Dendritic cell treated with granulocyte-macrophage colony-stimulating factor and Interleukin-4, amounts not matched to agents 40 ng/mL and 50 ng/mL, for 4 days (primary cell): ENCODE data around the gene AGO1.

Experiments
- H3K27ac Mint-ChIP-seq: one replicate; pipeline ENCODE4 v1.8.0; 2022; ENCODE audit warnings: mild to moderate bottlenecking, mixed read lengths
- H3K27me3 Mint-ChIP-seq: one replicate; pipeline ENCODE4 v1.8.0; 2022; ENCODE audit warnings: mild to moderate bottlenecking, mixed read lengths
- H3K36me3 Mint-ChIP-seq: one replicate; pipeline ENCODE4 v1.8.0; 2022; ENCODE audit warnings: low read depth, mixed read lengths
- H3K4me1 Mint-ChIP-seq: one replicate; pipeline ENCODE4 v1.8.0; 2022; ENCODE audit warnings: low read depth, mixed read lengths
- H3K4me3 Mint-ChIP-seq: one replicate; pipeline ENCODE4 v1.8.0; 2022; ENCODE audit warnings: mild to moderate bottlenecking, moderate library complexity, mixed read lengths
- H3K9me3 Mint-ChIP-seq: one replicate; pipeline ENCODE4 v1.8.0; 2022; ENCODE audit warnings: mixed read lengths
- intact Hi-C: fragments of 100-400 bp; cut with micrococcal nuclease; formaldehyde crosslinking; loops from one replicate; pipeline ENCODE4 v1.15.0; 2022

The AGO1 gene

DNA sequence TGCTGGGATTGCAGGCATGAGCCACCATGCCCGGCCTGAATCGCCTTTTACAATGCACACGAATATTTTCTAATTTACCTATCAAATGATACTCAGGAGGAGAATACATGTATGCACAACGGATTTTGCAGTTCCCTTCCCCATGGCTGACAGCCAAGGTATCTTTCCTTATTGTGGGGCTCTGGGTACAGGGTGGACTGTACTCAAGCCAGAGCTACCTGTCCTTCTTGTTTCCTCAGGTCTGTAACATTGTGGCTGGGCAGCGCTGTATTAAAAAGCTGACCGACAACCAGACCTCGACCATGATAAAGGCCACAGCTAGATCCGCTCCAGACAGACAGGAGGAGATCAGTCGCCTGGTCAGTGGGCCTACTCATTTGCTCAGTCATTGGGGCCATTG is 18.2 kb downstream of the AGO1 start:
- H3K27ac Mint-ChIP-seq: peak overlapping the region; percentile 3
- no peak overlapping the region for H3K4me3 Mint-ChIP-seq
- intact Hi-C loops: no loop called here
- no peaks in the 10 kb centered on the region for H3K9me3 Mint-ChIP-seq
- H3K36me3 Mint-ChIP-seq: peaks cover 79% of the 10 kb centered on the region
- peaks cover 21% of the 10 kb centered on the region for H3K4me1 Mint-ChIP-seq
- no peaks in the 10 kb centered on the region for H3K27me3 Mint-ChIP-seq

DNA sequence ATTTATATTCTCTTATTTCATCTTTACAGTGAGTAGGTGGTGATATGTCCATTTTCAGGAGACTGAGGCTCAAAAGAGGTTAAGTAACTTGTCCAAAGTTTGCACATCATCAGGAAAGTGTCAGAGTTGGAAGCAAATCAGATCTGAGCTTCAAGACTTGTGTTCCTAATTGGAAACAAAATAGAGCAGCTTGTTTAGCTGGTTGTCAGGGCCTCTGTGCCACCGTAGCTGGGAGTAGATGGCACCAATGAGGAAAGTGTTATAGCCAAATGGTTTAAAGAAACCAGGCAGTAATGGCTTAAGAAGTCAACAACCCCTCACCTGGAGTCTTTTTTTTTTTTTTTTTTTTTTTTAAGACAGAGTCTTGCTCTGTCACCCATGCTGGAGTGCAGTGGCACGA is 19.7 kb downstream of the AGO1 start:
- Mint-ChIP-seq H3K36me3 (peaks cover 79% of the 10 kb centered on the region), H3K27ac (no peak overlapping the region), H3K27me3 (no peaks in the 10 kb centered on the region), H3K4me1 (peaks cover 16% of the 10 kb centered on the region), H3K9me3 (no peaks in the 10 kb centered on the region), H3K4me3 (no peak overlapping the region)
- intact Hi-C loops: no loop called here

DNA sequence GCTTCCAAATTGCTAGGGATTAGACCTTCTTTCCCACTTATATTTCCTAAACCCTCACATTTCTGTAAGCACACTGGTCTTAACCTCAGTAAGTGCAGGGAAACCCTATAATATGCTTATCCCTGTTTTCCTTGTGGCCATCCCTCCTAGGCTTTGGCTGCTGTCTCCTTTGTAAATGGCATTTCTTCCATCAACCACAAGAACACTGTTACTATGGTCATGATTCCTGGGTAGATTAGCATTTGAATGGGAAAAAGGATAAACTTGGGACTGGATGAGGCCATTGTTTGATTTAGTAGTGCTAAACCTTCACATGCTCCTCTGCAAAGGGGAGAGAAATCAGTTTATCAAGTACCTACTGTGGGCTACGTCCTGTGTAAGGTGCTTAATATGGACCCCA is 31.7 kb downstream of the AGO1 start:
- Mint-ChIP-seq H3K27me3 (no peaks in the 10 kb centered on the region), H3K36me3 (peaks cover 91% of the 10 kb centered on the region), H3K4me1 (peaks cover 6% of the 10 kb centered on the region), H3K27ac (no peak overlapping the region), H3K4me3 (no peak overlapping the region), H3K9me3 (no peaks in the 10 kb centered on the region)
- intact Hi-C loops: no loop called here

DNA sequence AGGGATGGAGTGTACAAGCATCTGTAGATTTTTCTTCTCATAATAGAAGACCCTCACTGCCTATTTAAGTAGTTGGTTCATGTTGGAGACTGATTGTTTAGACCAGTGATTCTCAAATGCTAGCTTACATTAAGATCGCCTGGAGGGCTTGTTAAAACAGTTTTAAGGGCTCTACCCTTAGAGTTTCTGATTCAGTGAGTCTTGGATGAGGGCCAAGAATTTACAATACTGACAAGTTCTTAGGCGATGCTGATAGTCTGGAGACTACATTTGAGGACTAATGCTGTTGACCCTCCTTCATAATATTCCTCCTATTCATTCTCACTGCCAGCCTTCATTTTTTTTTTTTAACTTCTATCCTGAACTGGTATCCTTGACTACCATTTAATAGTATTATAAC is 32.7 kb downstream of the AGO1 start:
- peaks cover 6% of the 10 kb centered on the region for H3K4me1 Mint-ChIP-seq
- no peaks in the 10 kb centered on the region for H3K9me3 Mint-ChIP-seq
- no peak overlapping the region for H3K27ac Mint-ChIP-seq
- H3K27me3 Mint-ChIP-seq: no peaks in the 10 kb centered on the region
- H3K4me3 Mint-ChIP-seq: no peak overlapping the region
- intact Hi-C loops: no loop called here
- peaks cover 97% of the 10 kb centered on the region for H3K36me3 Mint-ChIP-seq

DNA sequence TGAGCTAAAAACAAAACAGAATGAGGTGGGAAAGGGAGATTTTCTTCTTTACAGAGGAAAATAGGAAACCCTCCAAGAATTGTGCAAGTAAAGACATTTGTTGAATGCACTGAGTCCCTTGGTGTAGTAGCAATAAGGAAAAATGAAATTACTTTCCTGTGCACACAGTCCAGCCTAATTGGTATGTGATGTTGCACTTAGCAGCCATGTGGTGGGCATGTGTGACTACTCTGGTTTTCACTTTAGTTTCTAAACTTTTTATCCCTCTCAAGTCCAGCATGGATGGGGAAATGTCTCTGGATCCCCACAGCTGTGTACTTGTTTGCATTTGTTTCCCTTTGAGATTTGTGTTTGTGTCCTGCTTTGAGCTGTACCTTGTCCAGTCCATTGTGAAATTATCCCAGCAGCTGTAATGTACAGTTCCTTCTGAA is 40.8 kb downstream of the AGO1 start:
- Mint-ChIP-seq H3K36me3 (peaks cover 43% of the 10 kb centered on the region), H3K27ac (no peak overlapping the region), H3K9me3 (no peaks in the 10 kb centered on the region), H3K27me3 (no peaks in the 10 kb centered on the region), H3K4me1 (peaks cover 13% of the 10 kb centered on the region), H3K4me3 (no peak overlapping the region)
- intact Hi-C loops: no loop called here

DNA sequence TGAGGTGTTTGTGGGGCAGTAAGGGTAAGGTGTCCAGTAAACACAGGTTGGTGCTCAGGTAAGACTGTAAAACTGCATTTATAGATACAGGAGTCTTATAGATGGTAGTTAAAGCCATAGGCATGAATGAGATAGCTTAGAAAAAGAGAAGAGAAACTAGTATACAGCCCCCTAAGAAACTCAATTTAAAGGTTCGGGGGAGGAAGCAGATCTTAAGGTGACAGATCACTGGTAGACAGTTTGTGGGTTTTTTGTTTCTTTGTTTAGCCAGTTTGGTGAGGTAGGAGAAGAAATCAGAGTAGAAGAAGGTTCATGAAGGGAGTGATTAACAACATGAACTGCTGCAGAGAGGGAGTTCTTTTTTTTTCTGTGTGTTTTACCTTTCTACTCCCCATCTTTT is 41.8 kb downstream of the AGO1 start:
- Mint-ChIP-seq H3K4me3 (no peak overlapping the region), H3K27me3 (no peaks in the 10 kb centered on the region), H3K36me3 (peaks cover 33% of the 10 kb centered on the region), H3K4me1 (peaks cover 20% of the 10 kb centered on the region), H3K9me3 (no peaks in the 10 kb centered on the region), H3K27ac (no peak overlapping the region)
- intact Hi-C loops: no loop called here

DNA sequence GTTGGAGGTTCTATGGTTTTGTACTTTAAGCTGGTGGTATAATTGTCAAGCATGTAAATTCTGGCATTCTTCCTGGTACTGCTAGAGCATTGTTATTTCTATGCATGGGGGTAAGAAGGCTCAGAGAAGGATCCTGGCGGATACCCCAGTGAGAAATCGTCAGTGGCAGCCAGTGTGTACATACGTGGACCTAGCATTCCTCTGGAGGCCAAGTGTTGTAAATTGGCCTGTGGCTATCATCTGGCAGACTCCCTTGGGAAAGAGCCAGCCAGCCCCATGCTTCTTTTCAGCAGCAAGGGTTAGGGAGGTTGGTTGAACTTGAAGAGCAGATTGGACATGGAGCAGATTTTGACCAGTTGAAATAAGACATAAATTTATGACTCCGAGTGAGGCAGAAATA is 42.7 kb downstream of the AGO1 start:
- intact Hi-C loops: no loop called here
- peaks cover 20% of the 10 kb centered on the region for H3K4me1 Mint-ChIP-seq
- no peaks in the 10 kb centered on the region for H3K9me3 Mint-ChIP-seq
- peaks cover 24% of the 10 kb centered on the region for H3K36me3 Mint-ChIP-seq
- H3K27me3 Mint-ChIP-seq: no peaks in the 10 kb centered on the region
- no peak overlapping the region for H3K27ac Mint-ChIP-seq
- no peak overlapping the region for H3K4me3 Mint-ChIP-seq

DNA sequence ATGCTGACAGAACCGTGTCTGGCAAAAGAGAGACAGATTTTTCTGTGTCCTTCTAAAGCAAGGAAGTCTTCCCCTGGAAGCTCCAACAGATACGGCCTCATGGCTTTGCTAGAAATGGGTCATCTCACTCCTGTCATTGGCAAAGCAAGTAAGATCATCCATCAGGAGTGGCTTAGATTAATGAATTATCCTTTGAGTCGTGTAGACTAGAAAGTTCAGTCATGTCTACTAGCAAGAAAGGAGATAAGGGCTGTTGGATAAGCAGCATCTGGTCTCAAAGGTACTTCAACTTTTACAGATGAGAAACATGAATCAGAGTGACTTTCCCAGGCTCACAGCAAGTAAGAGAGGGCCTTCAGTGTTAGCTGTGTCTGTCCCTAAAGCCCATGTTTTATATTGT is 44.5 kb downstream of the AGO1 start:
- Mint-ChIP-seq H3K4me3 (no peak overlapping the region), H3K27me3 (no peaks in the 10 kb centered on the region), H3K4me1 (peaks cover 24% of the 10 kb centered on the region), H3K9me3 (no peaks in the 10 kb centered on the region), H3K27ac (no peak overlapping the region), H3K36me3 (peaks cover 19% of the 10 kb centered on the region)
- intact Hi-C loops: no loop called here

DNA sequence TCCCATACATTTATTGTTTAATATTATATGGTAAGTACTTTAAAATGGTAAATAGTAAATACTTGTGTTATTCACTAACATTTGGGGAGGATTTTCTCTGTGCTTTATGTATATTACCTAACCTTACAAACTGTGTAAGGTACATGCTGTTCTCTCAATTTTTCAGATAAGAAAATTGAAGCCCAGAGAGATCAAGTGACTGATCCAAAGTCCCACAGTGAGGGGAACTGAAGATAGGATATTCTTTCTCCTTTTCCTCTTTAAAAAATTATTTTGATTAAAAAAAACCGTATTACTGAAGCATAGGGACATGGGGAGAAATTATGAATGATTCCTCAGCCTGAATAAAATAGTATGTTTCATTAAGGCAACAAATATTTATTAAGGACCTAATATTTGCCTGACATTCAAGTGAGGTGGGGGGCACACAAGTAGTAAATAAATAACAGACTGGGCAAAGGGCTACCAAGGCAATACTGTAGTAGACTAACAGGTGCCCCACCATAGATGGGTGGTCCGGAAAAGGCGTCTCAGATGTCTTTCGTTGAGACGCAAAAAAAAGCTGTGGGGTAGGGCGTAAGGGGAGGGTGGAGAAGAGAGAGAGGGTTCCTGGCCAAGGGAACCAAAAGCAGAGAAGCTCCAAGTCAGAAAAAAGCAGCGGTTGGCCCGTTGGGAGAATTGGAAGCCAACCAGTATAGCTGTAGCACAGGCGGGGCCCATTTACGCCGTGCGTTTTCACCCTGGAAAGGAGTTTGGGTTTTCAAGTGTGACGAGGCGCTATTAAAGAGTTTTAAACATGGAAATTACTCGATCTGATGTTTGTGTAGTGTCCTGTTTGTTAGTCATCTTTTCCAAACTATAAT is 47.0 kb downstream of the AGO1 start:
- Mint-ChIP-seq H3K36me3 (peaks cover 9% of the 10 kb centered on the region), H3K4me3 (peak overlapping the region; percentile 83), H3K9me3 (no peaks in the 10 kb centered on the region), H3K27ac (peak overlapping the region; percentile 96), H3K27me3 (no peaks in the 10 kb centered on the region), H3K4me1 (peaks cover 17% of the 10 kb centered on the region)
- intact Hi-C loops: loop anchor here (10.0 kb wide), 2 partner anchors 45 to 155 kb away; partner anchors contain the start of genes ADPRS, AGO1 and TEKT2

DNA sequence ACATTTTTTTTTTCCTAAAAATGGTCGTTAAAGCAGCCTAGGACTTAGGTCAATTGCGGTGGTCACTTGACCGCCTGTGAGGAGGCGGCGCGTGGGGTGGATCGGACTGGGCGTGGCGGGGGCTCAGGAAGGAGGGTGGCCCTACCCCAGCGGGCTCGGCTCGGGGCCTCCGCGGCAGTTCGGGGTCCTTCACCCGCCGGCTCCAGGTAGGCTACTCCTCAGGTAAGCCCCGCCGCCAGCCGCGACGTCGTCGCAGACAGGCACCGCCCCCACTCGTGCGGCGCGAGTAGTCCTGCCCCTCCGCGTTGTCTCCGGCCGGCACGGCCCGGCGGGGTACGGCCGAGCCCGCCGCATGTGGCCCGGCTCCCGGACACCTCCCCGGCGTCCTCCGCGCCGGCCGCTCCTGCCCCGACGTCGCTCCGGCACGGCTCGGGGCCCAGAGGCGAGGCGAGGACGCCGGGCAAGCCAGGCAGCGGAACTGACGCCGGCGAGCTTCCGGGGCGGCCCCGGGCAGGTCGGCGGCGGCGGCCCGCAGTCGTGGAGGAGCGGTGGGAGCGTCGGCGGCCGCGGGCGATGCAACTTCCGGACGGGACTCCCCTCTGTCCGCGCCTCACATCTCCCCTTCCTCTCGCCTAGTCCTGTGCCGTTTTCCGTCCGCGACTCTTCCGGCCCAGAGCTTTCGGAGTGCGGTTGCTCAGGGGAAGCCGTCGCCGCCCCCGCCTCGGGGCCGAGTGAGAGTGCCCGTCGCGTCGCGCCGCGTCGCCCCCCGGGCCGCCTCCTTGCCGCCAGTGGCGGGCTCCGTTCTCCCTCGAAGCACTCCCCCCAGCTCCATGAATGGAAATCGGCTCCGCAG is 47.8 kb downstream of the AGO1 start, which contains the start of gene AGO3:
Gene AGO3 (plus strand): TSS at position 513 of the 853 bp plus-strand sequence. CDS start 322 bp downstream, at position 835.
- Mint-ChIP-seq H3K27me3 (no peaks in the 10 kb centered on the region), H3K27ac (peak within 1 kb of the TSS; percentile 96), H3K36me3 (peaks cover 9% of the 10 kb centered on the region), H3K4me1 (peaks cover 16% of the 10 kb centered on the region), H3K4me3 (peak within 1 kb of the TSS; percentile 83), H3K9me3 (no peaks in the 10 kb centered on the region)
- intact Hi-C loops: loop anchor here (10.0 kb wide), 2 partner anchors 46 to 154 kb away; partner anchors contain the start of genes ADPRS, AGO1 and TEKT2

DNA sequence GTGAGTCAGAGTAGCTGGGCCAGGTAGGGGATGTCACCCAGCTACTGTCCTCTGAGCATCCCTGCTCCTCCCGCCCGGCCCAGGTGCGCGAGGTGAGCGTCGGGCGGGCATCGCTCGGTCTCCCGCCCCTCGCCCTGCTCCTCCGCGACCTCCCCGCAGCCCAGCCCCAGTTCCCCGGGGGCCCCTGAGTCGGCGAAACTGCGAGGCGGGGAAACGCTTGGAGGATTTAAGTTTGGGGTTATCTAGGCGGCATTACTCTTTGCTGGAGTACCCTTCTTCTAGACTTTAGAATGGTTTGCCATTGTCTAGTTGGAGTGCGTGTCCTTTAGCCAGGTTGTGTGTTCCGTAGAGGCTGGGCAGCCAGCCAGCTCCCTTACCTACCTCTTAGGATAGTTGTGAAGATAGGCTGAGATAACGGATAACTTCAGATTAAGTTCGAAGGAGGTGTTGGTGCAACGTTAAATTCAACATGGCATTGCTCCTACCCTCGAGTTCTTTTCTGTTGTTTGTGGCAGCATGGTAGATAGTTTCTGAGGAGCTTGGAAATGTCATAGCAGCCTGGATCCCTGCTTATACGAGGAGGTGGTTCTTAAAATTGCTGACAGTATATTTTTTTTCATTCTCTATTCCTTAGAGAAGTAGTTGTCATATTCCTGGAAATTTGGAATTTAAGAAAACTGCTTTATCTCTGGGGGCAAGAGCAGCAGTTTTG is 48.6 kb downstream of the AGO1 start:
- peak overlapping the region; percentile 83 for H3K4me3 Mint-ChIP-seq
- peaks cover 21% of the 10 kb centered on the region for H3K4me1 Mint-ChIP-seq
- peaks cover 9% of the 10 kb centered on the region for H3K36me3 Mint-ChIP-seq
- peak overlapping the region; percentile 96 for H3K27ac Mint-ChIP-seq
- H3K27me3 Mint-ChIP-seq: no peaks in the 10 kb centered on the region
- intact Hi-C loops: loop anchor here (10.0 kb wide), 2 partner anchors 47 to 153 kb away; partner anchors contain the start of genes ADPRS, AGO1 and TEKT2
- no peaks in the 10 kb centered on the region for H3K9me3 Mint-ChIP-seq

DNA sequence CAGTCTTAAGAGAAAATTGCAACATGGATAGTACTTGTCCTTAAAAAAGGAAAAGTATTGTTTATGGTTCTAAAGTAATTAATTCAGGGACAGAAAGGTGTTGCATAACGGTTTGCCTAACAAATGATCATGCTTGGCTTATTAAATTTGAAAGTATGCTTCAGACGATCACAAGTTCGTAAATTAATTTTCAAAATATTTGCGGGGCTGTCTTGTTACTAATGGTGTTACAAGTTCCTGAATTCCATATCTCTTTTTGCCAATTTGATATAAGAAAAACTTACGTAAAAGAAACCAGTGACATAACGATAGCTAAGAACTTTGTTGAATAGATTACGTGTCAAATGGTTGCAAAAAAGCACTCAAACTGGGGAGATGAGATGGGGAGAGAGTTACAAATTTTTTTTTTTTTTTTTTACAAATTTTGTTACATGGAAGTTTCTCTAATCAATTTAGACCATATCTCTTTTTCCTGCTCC is 49.2 kb downstream of the AGO1 start:
- H3K4me1 Mint-ChIP-seq: peaks cover 21% of the 10 kb centered on the region

DNA sequence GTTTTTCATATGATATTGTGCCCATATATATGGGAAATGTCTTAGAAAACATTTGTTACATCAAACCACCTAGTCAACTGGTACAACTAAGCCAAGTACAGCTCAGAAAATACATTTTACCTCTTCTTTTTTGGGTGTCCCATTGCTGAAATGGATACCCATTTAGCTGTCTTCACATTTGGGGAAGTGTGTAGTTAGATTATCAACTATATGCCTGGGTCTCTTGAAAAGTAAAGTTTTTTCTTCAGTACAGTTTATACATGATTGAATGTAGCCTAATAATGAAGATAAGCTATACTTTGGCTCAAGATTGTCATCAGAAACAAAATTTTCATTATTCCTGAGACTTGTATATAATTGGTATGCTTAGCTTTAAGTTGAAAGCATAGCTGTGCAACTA is 49.9 kb downstream of the AGO1 start:
- peak overlapping the region; percentile 22 for H3K27ac Mint-ChIP-seq
- peaks cover 9% of the 10 kb centered on the region for H3K36me3 Mint-ChIP-seq
- peaks cover 21% of the 10 kb centered on the region for H3K4me1 Mint-ChIP-seq
- intact Hi-C loops: loop anchor here (10.0 kb wide), 2 partner anchors 48 to 152 kb away; partner anchors contain the start of genes ADPRS, AGO1 and TEKT2
- no peak overlapping the region for H3K4me3 Mint-ChIP-seq
- no peaks in the 10 kb centered on the region for H3K27me3 Mint-ChIP-seq
- no peaks in the 10 kb centered on the region for H3K9me3 Mint-ChIP-seq

More for the DNA sequence above, 49.2 kb downstream of the AGO1 start:
- intact Hi-C loops: loop anchor here (10.0 kb wide), 2 partner anchors 47 to 153 kb away; partner anchors contain the start of genes ADPRS, AGO1 and TEKT2
- Mint-ChIP-seq H3K4me3 (peak overlapping the region; percentile 83), H3K27me3 (no peaks in the 10 kb centered on the region), H3K36me3 (peaks cover 9% of the 10 kb centered on the region), H3K27ac (peak overlapping the region; percentile 96), H3K9me3 (no peaks in the 10 kb centered on the region)
